HL-60 (cell line): ENCODE data around the gene KIFC1.

Experiments used
- GABPA ChIP-seq: IDR thresholded peaks from 2 replicates; pipeline ENCODE4 v1.6.1; 2012; ENCODE audit warnings: low read depth
- POLR2AphosphoS5 ChIP-seq: IDR thresholded peaks from 2 replicates; pipeline ENCODE4 v1.6.1; 2012; ENCODE audit warnings: low read depth
- TF ChIP-seq, protein P1 (sequence below): IDR thresholded peaks from one replicate; pipeline ENCODE4 v1.5.1; 2011; ENCODE audit warnings: low read length, control low read depth, inconsistent platforms; ENCODE audit not compliant: insufficient read depth
- TF ChIP-seq, protein P2 (sequence below): IDR thresholded peaks from 2 replicates; pipeline ENCODE4 v1.6.1; 2012; ENCODE audit warnings: low read depth; ENCODE audit not compliant: insufficient replicate concordance

GRCh38 chr6:33377171-33377570 lies 14.5 kb upstream of the KIFC1 start:
- TF ChIP-seq, protein P1, sequence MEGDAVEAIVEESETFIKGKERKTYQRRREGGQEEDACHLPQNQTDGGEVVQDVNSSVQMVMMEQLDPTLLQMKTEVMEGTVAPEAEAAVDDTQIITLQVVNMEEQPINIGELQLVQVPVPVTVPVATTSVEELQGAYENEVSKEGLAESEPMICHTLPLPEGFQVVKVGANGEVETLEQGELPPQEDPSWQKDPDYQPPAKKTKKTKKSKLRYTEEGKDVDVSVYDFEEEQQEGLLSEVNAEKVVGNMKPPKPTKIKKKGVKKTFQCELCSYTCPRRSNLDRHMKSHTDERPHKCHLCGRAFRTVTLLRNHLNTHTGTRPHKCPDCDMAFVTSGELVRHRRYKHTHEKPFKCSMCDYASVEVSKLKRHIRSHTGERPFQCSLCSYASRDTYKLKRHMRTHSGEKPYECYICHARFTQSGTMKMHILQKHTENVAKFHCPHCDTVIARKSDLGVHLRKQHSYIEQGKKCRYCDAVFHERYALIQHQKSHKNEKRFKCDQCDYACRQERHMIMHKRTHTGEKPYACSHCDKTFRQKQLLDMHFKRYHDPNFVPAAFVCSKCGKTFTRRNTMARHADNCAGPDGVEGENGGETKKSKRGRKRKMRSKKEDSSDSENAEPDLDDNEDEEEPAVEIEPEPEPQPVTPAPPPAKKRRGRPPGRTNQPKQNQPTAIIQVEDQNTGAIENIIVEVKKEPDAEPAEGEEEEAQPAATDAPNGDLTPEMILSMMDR: no peak
- TF ChIP-seq, protein P2, sequence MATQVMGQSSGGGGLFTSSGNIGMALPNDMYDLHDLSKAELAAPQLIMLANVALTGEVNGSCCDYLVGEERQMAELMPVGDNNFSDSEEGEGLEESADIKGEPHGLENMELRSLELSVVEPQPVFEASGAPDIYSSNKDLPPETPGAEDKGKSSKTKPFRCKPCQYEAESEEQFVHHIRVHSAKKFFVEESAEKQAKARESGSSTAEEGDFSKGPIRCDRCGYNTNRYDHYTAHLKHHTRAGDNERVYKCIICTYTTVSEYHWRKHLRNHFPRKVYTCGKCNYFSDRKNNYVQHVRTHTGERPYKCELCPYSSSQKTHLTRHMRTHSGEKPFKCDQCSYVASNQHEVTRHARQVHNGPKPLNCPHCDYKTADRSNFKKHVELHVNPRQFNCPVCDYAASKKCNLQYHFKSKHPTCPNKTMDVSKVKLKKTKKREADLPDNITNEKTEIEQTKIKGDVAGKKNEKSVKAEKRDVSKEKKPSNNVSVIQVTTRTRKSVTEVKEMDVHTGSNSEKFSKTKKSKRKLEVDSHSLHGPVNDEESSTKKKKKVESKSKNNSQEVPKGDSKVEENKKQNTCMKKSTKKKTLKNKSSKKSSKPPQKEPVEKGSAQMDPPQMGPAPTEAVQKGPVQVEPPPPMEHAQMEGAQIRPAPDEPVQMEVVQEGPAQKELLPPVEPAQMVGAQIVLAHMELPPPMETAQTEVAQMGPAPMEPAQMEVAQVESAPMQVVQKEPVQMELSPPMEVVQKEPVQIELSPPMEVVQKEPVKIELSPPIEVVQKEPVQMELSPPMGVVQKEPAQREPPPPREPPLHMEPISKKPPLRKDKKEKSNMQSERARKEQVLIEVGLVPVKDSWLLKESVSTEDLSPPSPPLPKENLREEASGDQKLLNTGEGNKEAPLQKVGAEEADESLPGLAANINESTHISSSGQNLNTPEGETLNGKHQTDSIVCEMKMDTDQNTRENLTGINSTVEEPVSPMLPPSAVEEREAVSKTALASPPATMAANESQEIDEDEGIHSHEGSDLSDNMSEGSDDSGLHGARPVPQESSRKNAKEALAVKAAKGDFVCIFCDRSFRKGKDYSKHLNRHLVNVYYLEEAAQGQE: no peak
- TF ChIP-seq POLR2AphosphoS5 (no peak), GABPA (no peak)
